ENCODE data around the gene SAMD4B. TPM values are rescaled to one million over a fixed set of nuclear protein-coding genes. Genes with fewer than 3 reads are reported as not detected.

The SAMD4B gene
- total and polyA plus RNA-seq, 8 donors = 49.9 to 136 (median 66.2) TPM

DNA sequence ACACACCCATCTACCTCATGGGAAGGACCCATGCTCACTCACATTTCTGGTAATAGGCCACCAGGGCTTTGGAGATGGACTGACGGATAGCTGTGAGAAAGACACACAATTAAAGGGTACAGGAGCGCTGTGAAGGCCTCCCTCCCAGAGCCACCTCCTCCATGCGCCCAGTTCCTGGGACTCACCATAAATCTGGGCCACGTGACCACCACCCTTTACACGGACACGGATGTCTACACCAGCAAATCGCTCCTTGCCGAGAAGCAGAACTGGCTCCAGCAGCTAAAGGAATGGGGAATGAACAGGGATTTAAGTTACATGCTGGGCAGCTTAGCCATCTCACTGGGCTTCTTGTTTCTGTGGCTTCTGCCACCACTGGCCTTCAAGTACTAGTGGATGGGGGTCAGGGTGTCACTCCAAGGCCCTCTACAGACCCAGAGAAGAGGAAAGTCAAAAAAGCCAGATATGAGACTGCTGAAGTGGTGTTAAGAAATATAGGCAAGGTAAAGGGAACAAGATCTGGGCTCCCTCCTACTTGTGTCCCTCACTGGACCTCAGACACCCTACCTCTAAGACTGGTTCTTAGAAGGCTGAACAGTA lies 91.4 kb downstream of the SAMD4B start:
- Histone ChIP-seq H3K4me3 (peak overlapping the region in 2 of 4 donors; percentile 87 to 91), H3K9me3 (no peaks in the 10 kb centered on the region), H3K36me3 (peaks cover 30 to 32% (median 30%) of the 10 kb centered on the region in 4 donors), H3K27ac (peak overlapping the region in 4 of 5 donors; percentile 87 to 95 (median 90)), H3K27me3 (no peaks in the 10 kb centered on the region), H3K4me1 (peaks cover 38 to 70% (median 49%) of the 10 kb centered on the region in 4 donors)
- 92 to 96% (median 95%) methylated on average over 5 to 8 of the region's 8 CpGs for WGBS, 5 donors
- intact Hi-C loops (cut with DNase I; ENCODE audit: low total_unique reads) = no loop called here
- TF ChIP-seq POLR2A (IDR thresholded peaks at IDR 0.05) (no peak), POLR2AphosphoS5 (IDR thresholded peaks at IDR 0.05) (no peak), EP300 (IDR thresholded peaks at IDR 0.05) (no peak)
- TF ChIP-seq, protein P1, sequence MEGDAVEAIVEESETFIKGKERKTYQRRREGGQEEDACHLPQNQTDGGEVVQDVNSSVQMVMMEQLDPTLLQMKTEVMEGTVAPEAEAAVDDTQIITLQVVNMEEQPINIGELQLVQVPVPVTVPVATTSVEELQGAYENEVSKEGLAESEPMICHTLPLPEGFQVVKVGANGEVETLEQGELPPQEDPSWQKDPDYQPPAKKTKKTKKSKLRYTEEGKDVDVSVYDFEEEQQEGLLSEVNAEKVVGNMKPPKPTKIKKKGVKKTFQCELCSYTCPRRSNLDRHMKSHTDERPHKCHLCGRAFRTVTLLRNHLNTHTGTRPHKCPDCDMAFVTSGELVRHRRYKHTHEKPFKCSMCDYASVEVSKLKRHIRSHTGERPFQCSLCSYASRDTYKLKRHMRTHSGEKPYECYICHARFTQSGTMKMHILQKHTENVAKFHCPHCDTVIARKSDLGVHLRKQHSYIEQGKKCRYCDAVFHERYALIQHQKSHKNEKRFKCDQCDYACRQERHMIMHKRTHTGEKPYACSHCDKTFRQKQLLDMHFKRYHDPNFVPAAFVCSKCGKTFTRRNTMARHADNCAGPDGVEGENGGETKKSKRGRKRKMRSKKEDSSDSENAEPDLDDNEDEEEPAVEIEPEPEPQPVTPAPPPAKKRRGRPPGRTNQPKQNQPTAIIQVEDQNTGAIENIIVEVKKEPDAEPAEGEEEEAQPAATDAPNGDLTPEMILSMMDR (IDR thresholded peaks at IDR 0.05) = no peak
- no peak for DNase-seq

DNA sequence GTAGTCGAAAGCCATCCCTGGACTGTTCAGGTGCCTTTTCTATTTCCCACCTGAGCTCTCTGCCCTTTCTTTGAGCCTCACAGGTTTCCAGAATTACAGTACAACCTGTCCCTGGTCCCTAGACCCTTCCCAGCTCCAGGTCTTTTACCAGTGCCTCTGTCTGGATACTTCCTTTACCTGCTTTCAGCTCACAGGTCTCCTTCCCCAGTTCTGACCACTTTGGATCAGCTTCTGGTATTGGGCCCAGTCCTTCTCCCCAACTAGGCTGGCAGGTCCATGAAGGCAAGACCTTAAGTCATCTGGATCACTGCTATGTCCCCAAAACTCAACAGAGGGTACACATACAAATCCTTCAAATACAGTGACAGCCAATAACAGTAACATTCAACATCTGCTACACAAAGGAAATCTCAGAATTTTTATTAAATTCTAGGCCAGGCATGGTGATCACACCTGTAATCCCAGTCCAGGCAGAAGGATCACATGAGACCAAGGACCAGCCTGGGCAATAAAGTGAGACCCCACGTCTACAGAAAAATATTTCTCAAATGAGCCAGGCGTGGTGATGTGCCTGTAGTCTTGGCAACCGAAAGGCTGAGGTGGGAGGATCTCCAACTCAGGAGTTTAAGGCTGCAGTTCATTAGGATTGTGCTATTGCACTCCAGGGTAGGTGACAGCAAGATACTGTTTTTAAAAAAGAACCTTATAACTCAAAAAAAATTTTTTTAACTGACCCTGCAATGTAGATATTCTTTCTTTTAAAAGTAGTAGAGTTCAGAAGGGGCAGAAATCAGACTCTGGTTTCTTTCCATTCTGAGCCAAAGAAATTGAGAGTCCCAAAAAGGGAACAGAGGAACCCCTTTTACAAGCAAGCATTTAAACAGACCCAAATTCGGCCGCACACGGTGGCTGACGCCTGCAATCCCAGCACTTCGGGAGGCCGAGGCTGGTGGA lies 92.2 kb downstream of the SAMD4B start:
- H3K4me1 ChIP-seq = peaks cover 30 to 62% (median 41%) of the 10 kb centered on the region in 4 donors
- peak overlapping the region in 4 of 5 donors; percentile 87 to 95 (median 90) for H3K27ac ChIP-seq
- DNase-seq = no peak
- peak overlapping the region; percentile 87 to 96 (median 90) for H3K4me3 ChIP-seq
- WGBS, 5 donors = 44 to 60% (median 52%) methylated on average over 10 of the region's 10 CpGs
- H3K27me3 ChIP-seq = no peaks in the 10 kb centered on the region
- intact Hi-C loops (cut with DNase I; ENCODE audit: low total_unique reads) = no loop called here
- H3K36me3 ChIP-seq = peaks cover 30 to 32% (median 30%) of the 10 kb centered on the region in 4 donors
- no peaks in the 10 kb centered on the region for H3K9me3 ChIP-seq
- TF ChIP-seq, protein P1 (IDR thresholded peaks at IDR 0.05) = no peak

Small RNA genes within 50 kb of the gene (small RNA-seq; reads per million reads assigned to genes)
- gene AC011445.2 (0 to 0.20 (median 0) reads per million in 4 donors), gene MIR4530 (0 reads per million in 4 donors), gene RN7SL566P (0 reads per million in 4 donors)

Other genes with a start within 250 kb of the SAMD4B start
- 10 to 100 TPM in 3 of 5 donors, 1 to 10 TPM in 2; 4.2 to 80.4 (median 35.6) TPM for gene PAK4, start 216.6 kb upstream of the SAMD4B start, total RNA-seq
- gene PAK4, start 216.6 kb upstream of the SAMD4B start, polyA plus RNA-seq = 10 to 100 TPM; 20.8 to 24.5 (median 24.3) TPM
- not detected for gene NCCRP1, start 145.5 kb upstream of the SAMD4B start, total RNA-seq
- 10 to 100 TPM in 1 of 3 donors, under 1 TPM in 1, not detected in 1; 0.37 to 40.6 TPM for gene NCCRP1, start 145.5 kb upstream of the SAMD4B start, polyA plus RNA-seq
- not detected for gene SYCN, start 138.2 kb upstream of the SAMD4B start, total RNA-seq
- 1 to 10 TPM in 1 of 3 donors, under 1 TPM in 1, not detected in 1; 0.65 to 1.9 TPM for gene SYCN, start 138.2 kb upstream of the SAMD4B start, polyA plus RNA-seq
- gene IFNL3, start 97.4 kb upstream of the SAMD4B start, total RNA-seq = not detected
- gene IFNL3, start 97.4 kb upstream of the SAMD4B start, polyA plus RNA-seq = not detected
- not detected for gene IFNL4, start 93.6 kb upstream of the SAMD4B start, total RNA-seq
- not detected for gene IFNL4, start 93.6 kb upstream of the SAMD4B start, polyA plus RNA-seq
- gene IFNL2, start 74.0 kb upstream of the SAMD4B start, total RNA-seq = not detected
- not detected for gene IFNL2, start 74.0 kb upstream of the SAMD4B start, polyA plus RNA-seq
- gene IFNL1, start 46.0 kb upstream of the SAMD4B start, total RNA-seq = not detected
- not detected for gene IFNL1, start 46.0 kb upstream of the SAMD4B start, polyA plus RNA-seq
- 1 to 10 TPM in 1 of 5 donors, under 1 TPM in 3, not detected in 1; 0.18 to 2.3 (median 0.29) TPM for gene LRFN1, start 21.6 kb upstream of the SAMD4B start, total RNA-seq
- gene LRFN1, start 21.6 kb upstream of the SAMD4B start, polyA plus RNA-seq = 1 to 10 TPM in 1 of 3 donors, under 1 TPM in 2; 0.31 to 1.2 (median 0.80) TPM
- 10 to 100 TPM in 2 of 5 donors, not detected in 3; 12.9 to 18.2 TPM for gene GMFG, start 6.4 kb upstream of the SAMD4B start, total RNA-seq
- gene GMFG, start 6.4 kb upstream of the SAMD4B start, polyA plus RNA-seq = 10 to 100 TPM; 31.6 to 69.8 (median 56.0) TPM
- 10 to 100 TPM in 3 of 5 donors, 1 to 10 TPM in 2; 7.0 to 77.2 (median 21.4) TPM for gene PAF1, start 48.7 kb downstream of the SAMD4B start, total RNA-seq
- 10 to 100 TPM; 31.7 to 49.0 (median 32.2) TPM for gene PAF1, start 48.7 kb downstream of the SAMD4B start, polyA plus RNA-seq
- gene MED29, start 49.0 kb downstream of the SAMD4B start, total RNA-seq = 10 to 100 TPM in 4 of 5 donors, 1 to 10 TPM in 1; 6.4 to 91.0 (median 23.0) TPM
- gene MED29, start 49.0 kb downstream of the SAMD4B start, polyA plus RNA-seq = 10 to 100 TPM; 20.4 to 22.1 (median 20.5) TPM
- 1,000 to 10,000 TPM in 1 of 5 donors, 100 to 1,000 TPM in 3, 10 to 100 TPM in 1; 26.1 to 1,667 (median 340) TPM for gene ZFP36, start 64.4 kb downstream of the SAMD4B start, total RNA-seq
- gene ZFP36, start 64.4 kb downstream of the SAMD4B start, polyA plus RNA-seq = 100 to 1,000 TPM; 127 to 150 (median 136) TPM
- gene PLEKHG2, start 70.2 kb downstream of the SAMD4B start, total RNA-seq = 10 to 100 TPM in 2 of 5 donors, 1 to 10 TPM in 3; 1.4 to 20.2 (median 8.5) TPM
- 1 to 10 TPM; 4.6 to 6.3 (median 4.9) TPM for gene PLEKHG2, start 70.2 kb downstream of the SAMD4B start, polyA plus RNA-seq
- gene RPS16, start 93.5 kb downstream of the SAMD4B start, total RNA-seq = 1,000 to 10,000 TPM in 3 of 5 donors, 100 to 1,000 TPM in 1, 10 to 100 TPM in 1; 69.0 to 2,451 (median 1,419) TPM
- gene RPS16, start 93.5 kb downstream of the SAMD4B start, polyA plus RNA-seq = 1,000 to 10,000 TPM; 3,264 to 4,294 (median 3,586) TPM
- 100 to 1,000 TPM in 3 of 5 donors, 10 to 100 TPM in 2; 61.7 to 127 (median 101) TPM for gene SUPT5H, start 103.2 kb downstream of the SAMD4B start, total RNA-seq
- 100 to 1,000 TPM in 2 of 3 donors, 10 to 100 TPM in 1; 97.2 to 121 (median 118) TPM for gene SUPT5H, start 103.2 kb downstream of the SAMD4B start, polyA plus RNA-seq
- gene TIMM50, start 138.4 kb downstream of the SAMD4B start, total RNA-seq = 100 to 1,000 TPM in 1 of 5 donors, 10 to 100 TPM in 4; 35.0 to 106 (median 56.2) TPM
- 10 to 100 TPM; 36.5 to 51.2 (median 49.7) TPM for gene TIMM50, start 138.4 kb downstream of the SAMD4B start, polyA plus RNA-seq
- gene DLL3, start 156.5 kb downstream of the SAMD4B start, total RNA-seq = not detected
- under 1 TPM in 1 of 3 donors, not detected in 2; 0.08 TPM for gene DLL3, start 156.5 kb downstream of the SAMD4B start, polyA plus RNA-seq
- gene SELENOV, start 172.7 kb downstream of the SAMD4B start, total RNA-seq = not detected
- not detected for gene SELENOV, start 172.7 kb downstream of the SAMD4B start, polyA plus RNA-seq
- 1 to 10 TPM in 3 of 5 donors, under 1 TPM in 1, not detected in 1; 0.58 to 5.7 (median 1.9) TPM for gene EID2B, start 190.4 kb downstream of the SAMD4B start, total RNA-seq
- 1 to 10 TPM; 1.2 to 1.9 (median 1.2) TPM for gene EID2B, start 190.4 kb downstream of the SAMD4B start, polyA plus RNA-seq
- 10 to 100 TPM in 1 of 5 donors, 1 to 10 TPM in 3, not detected in 1; 4.3 to 56.5 (median 6.1) TPM for gene EID2, start 197.7 kb downstream of the SAMD4B start, total RNA-seq
- 10 to 100 TPM in 2 of 3 donors, 1 to 10 TPM in 1; 8.7 to 12.5 (median 10.2) TPM for gene EID2, start 197.7 kb downstream of the SAMD4B start, polyA plus RNA-seq

All from stomach (tissue), 9 donors.